Measurements from ENCODE around the gene PCBP3. TPM values are rescaled to one million over a fixed set of nuclear protein-coding genes. Genes with fewer than 3 reads are reported as not detected.

PCBP3 gene
- total RNA-seq, 1 donor from 2014 or later: 11.8 TPM

GRCh38 chr21:45911806-45912325, 268.3 kb downstream of the PCBP3 start:
- Mint-ChIP-seq H3K27ac (ENCODE audit: unreplicated experiment) (no peak overlapping the region), H3K9me3 (ENCODE audit: low read depth) (no peaks in the 10 kb centered on the region), H3K4me1 (ENCODE audit: low read depth) (peaks cover 25% of the 10 kb centered on the region), H3K4me3 (ENCODE audit: unreplicated experiment) (no peak overlapping the region), H3K36me3 (ENCODE audit: low read depth) (no peaks in the 10 kb centered on the region), H3K27me3 (ENCODE audit: low read depth) (no peaks in the 10 kb centered on the region)
- DNase-seq (ENCODE audit: low spot score): no peak
- no peak for TF ChIP-seq CTCF (IDR thresholded peaks at IDR 0.05)

- peak overlapping the region; percentile 49 for H3K27ac Mint-ChIP-seq (ENCODE audit: unreplicated experiment)
- H3K27me3 Mint-ChIP-seq (ENCODE audit: low read depth): no peaks in the 10 kb centered on the region
- H3K9me3 Mint-ChIP-seq (ENCODE audit: low read depth): no peaks in the 10 kb centered on the region
- H3K4me3 Mint-ChIP-seq (ENCODE audit: unreplicated experiment): no peak overlapping the region
- no peaks in the 10 kb centered on the region for H3K36me3 Mint-ChIP-seq (ENCODE audit: low read depth)
- no peak for DNase-seq (ENCODE audit: low spot score)
- TF ChIP-seq CTCF (IDR thresholded peaks at IDR 0.05): no peak
- H3K4me1 Mint-ChIP-seq (ENCODE audit: low read depth): peaks cover 23% of the 10 kb centered on the region
These were observed 269.3 kb downstream of the PCBP3 start for GRCh38 chr21:45912611-45913417.

- DNase-seq (ENCODE audit: low spot score): no peak
- no peak for TF ChIP-seq CTCF (IDR thresholded peaks at IDR 0.05)
- H3K9me3 Mint-ChIP-seq (ENCODE audit: low read depth): no peaks in the 10 kb centered on the region
- peaks cover 19% of the 10 kb centered on the region for H3K4me1 Mint-ChIP-seq (ENCODE audit: low read depth)
- H3K27me3 Mint-ChIP-seq (ENCODE audit: low read depth): no peaks in the 10 kb centered on the region
- no peak overlapping the region for H3K27ac Mint-ChIP-seq (ENCODE audit: unreplicated experiment)
- no peak overlapping the region for H3K4me3 Mint-ChIP-seq (ENCODE audit: unreplicated experiment)
- H3K36me3 Mint-ChIP-seq (ENCODE audit: low read depth): no peaks in the 10 kb centered on the region
These were observed 269.9 kb downstream of the PCBP3 start for GRCh38 chr21:45913418-45913765.

GRCh38 chr21:45913886-45914285, 270.4 kb downstream of the PCBP3 start:
- no peaks in the 10 kb centered on the region for H3K27me3 Mint-ChIP-seq (ENCODE audit: low read depth)
- no peak for DNase-seq (ENCODE audit: low spot score)
- H3K4me1 Mint-ChIP-seq (ENCODE audit: low read depth): peaks cover 17% of the 10 kb centered on the region
- H3K27ac Mint-ChIP-seq (ENCODE audit: unreplicated experiment): no peak overlapping the region
- H3K9me3 Mint-ChIP-seq (ENCODE audit: low read depth): no peaks in the 10 kb centered on the region
- no peak for TF ChIP-seq CTCF (IDR thresholded peaks at IDR 0.05)
- H3K4me3 Mint-ChIP-seq (ENCODE audit: unreplicated experiment): no peak overlapping the region
- H3K36me3 Mint-ChIP-seq (ENCODE audit: low read depth): no peaks in the 10 kb centered on the region

- Mint-ChIP-seq H3K27ac (ENCODE audit: unreplicated experiment) (no peak overlapping the region), H3K4me1 (ENCODE audit: low read depth) (peaks cover 12% of the 10 kb centered on the region)
These were observed 270.9 kb downstream of the PCBP3 start for GRCh38 chr21:45914321-45914845.

More at GRCh38 chr21:45914321-45914845, 270.9 kb downstream of the PCBP3 start:
- H3K36me3 Mint-ChIP-seq (ENCODE audit: low read depth): no peaks in the 10 kb centered on the region
- H3K9me3 Mint-ChIP-seq (ENCODE audit: low read depth): no peaks in the 10 kb centered on the region
- H3K4me3 Mint-ChIP-seq (ENCODE audit: unreplicated experiment): no peak overlapping the region
- H3K27me3 Mint-ChIP-seq (ENCODE audit: low read depth): no peaks in the 10 kb centered on the region
- no peak for DNase-seq (ENCODE audit: low spot score)
- TF ChIP-seq CTCF (IDR thresholded peaks at IDR 0.05): no peak

Measured in chondrocyte (in vitro differentiated cells).